NCI-H2196 treated with DMSO at 0.1 percent for 48 hours (cell line): ENCODE measurements around the gene APRT.

Experiments used
- DNase-seq: peaks from one replicate; lab custom pipeline; 2025; ENCODE audit not compliant: unreplicated experiment; lab: John Stamatoyannopoulos, UW

The APRT gene

DNA sequence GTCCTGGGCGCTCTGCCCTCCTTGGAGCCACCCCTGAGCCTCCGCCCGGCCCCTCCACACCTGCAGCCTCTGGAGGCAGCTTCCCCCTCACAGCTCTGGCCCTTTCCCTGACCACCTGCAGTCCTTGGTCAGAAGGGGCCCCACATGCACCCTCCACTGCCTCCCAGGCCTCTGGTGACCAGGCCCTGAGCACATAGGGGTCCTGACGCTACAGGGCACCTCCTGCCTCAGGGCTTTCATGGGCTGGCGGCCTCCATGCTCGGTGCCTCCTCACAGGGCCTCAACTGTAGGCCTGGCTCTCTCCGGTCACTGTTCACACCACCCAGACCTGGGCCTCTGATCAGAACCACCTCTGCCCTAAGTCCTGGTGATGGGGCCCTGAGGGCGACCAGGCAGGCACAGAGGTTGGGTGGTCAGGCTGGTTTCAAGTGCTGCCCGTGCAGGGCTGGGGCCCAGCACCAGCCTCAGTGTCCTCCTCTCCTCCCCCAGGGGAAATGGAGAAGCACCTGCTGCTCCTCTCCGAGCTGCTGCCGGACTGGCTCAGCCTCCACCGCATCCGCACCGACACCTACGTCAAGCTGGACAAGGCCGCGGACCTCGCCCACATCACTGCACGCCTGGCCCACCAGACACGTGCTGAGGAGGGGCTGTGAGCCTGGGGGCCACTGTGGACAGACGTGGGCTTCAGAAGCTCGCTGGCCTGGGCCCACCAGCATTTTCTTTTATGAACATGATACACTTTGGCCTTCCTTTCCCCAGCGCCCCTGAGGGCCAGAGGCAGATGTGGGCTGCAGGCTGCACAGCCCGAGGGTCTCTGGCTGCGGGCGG lies 3.9 kb downstream of the APRT start:
- DNase-seq = no peak

GRCh38 chr16:88807142-88807625 lies 4.5 kb downstream of the APRT start:
- no peak for DNase-seq

DNA sequence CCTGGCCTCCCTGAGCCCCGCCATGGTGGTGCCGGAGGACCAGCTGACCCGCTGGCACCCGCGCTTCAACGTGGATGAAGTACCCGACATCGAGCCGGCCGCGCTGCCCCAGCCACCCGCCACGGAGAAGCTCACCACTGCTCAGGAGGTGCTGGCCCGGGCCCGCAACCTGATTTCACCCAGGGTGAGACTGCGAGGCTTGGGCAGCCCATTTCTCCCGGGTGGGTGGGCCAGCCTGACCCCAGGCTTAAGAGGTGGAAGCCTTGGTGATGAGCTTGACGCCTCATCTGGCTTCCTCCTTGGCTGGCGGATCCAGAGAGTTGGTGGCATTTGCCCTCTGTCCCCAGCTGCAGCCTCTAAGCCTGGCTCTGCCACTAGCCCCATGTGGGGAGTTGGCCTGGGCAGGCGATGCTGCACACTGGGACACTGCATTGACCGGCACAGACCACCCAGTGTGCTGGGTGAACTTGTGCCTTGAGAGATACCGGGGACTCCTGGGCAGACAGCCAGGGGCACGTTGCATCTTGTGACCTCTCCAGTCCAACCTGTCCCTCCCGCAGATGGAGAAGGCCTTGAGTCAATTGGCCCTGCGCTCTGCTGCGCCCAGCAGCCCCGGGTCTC lies 5.1 kb downstream of the APRT start:
- DNase-seq = no peak

DNA sequence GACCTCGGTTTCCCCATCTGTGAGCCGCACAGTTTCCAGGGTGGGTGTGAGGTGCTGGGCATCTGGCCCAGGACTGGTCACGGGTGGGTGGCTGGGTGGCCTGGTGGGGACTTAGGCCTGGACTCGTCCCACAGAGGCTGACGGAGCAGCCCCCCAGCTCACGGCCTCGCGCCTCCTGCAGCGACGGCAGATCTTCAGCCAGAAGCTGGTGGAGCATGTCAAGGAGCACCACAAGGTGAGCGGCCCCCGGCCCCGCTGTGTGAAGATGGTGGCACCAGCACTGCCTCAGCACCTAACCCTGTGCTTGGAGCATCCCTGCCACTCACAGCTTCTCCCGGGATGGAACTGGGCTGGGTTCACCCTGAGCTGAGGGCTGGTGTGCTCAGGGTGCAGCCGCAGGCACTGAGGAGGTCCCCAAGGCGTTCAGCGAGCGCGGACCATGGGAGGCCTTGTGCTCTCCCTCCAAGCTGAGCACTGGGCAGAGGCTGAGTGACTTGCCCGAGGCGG lies 5.8 kb downstream of the APRT start:
- no peak for DNase-seq

GRCh38 chr16:88805340-88805715 lies 6.4 kb downstream of the APRT start:
- DNase-seq = no peak

- DNase-seq = peak; percentile 13
Measured at GRCh38 chr16:88804552-88805339, 7.0 kb downstream of the APRT start.

- no peak for DNase-seq
Measured at GRCh38 chr16:88804173-88804551, 7.6 kb downstream of the APRT start.

GRCh38 chr16:88803264-88803987 lies 8.3 kb downstream of the APRT start, which contains the start of gene CDT1:
Gene CDT1 (plus strand): TSS chr16:88803789. CDS start chr16:88803832, 43 bp downstream.
- DNase-seq = peak; percentile 39

DNA sequence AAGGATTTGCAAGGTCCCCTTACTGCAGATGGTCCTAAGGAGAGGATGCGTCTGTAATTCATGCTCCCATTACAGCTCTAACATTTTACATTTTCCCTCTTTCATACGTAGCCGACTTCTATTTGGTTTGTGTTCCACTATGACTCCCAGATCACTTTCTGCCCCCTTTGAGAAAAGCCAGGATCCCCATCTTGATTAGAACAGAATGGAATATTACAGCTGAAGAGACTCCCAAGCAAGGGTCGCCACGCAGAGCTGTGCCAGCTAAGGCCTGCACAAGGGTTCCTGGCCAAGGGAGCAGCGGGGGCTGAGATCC lies 11.5 kb downstream of the APRT start:
- DNase-seq = no peak

- DNase-seq = no peak
Measured at GRCh38 chr16:88799569-88800276, 12.0 kb downstream of the APRT start.

DNA sequence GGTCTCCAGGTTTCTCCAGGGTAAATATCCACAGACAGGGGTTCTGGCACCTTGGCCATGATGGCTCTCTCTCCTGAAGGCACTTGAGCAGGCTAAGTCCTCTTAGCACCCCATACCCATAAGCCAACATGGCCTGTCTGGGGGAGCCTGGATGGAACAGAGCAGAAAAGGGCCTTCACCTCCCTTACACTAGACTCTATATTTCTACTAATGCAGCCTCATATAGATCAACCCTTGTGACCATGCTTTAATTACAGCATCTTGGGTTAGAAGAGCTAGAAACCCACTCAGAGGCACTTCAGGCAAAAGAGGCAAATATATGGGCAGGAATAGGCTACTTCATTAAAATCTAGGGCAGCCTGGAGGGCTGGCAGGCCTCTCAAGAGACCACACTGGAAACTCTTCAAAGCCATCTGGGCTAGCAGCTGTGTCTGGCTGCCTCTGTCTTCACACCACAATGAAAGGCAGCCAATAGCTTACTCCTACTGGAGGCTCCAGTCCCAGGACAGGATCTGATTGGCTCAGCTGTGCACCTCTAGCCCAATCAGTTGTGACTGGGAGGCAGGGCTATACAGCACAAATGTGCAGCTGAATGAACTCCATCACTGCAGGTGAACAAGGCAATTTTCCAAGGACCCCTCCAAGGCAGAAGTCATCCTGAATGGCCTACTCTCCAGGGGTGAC lies 12.8 kb downstream of the APRT start:
- DNase-seq = no peak

- DNase-seq = no peak
Measured at GRCh38 chr16:88798073-88798472, 13.7 kb downstream of the APRT start.

GRCh38 chr16:88796278-88796677 lies 15.4 kb downstream of the APRT start:
- no peak for DNase-seq

DNA sequence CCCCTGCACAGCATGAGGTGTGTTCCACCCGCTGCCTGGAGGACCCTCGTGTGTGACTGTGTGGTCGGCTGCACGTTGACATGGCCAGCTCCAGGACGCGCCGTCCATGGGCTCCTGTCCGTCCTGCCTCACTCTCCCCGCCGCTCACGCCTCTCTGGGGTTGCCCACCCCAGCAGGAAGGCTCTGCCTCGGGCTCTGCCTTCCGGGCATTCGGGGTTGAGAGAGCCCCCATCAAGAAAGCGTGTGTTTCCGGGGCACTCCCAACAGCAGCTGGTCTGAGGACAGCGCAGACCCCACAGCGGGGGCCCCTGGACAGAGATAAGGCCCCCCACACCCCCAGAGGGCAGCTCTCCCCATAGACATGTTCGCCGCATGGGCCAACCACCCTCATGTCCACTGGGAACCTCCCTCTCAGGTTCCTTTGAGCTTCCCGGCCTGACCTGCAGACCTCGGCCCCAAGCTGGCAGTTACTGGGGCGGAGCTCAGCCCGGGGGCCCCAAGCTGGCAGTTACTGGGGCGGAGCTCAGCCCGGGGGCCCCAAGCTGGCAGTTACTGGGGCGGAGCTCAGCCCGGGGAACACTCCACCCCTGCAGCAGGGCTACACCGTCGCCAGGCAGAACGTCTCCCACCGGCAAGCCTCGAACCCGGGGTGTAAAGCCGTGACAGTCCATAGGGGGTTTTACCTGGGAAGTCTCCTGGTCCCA lies 18.3 kb downstream of the APRT start:
- DNase-seq = no peak

DNA sequence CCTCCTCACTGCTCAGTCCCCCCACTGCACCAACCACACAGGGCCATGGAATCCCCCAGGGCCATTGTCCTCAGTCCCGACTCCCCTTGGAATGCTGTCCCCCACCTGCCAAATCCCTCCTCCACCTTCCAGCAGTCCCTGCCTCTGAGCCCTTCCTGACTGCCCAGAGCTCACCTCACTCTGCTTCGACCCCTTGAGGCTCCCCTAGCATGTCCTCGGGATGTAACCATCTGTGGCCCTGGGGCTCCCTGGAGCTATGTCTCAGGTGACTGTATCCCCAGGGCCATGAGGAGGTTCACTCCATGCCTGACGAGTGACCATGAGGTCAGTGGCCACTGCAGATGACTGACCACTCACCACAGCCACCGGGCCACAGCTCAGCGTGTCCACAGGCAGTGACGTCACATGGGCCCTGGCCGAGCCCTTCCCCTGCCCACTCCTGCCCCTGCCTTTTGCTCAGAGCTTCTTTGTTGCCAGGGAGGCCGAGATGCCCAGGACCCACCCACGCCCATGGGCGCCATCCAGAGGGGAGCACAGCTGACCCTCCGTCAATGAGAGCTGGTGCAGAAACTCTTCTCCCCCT lies 19.0 kb downstream of the APRT start:
- no peak for DNase-seq

- DNase-seq = no peak
Measured at GRCh38 chr16:88792078-88792550, 19.6 kb downstream of the APRT start.

GRCh38 chr16:88790312-88791211 lies 21.2 kb downstream of the APRT start:
- DNase-seq = no peak

DNA sequence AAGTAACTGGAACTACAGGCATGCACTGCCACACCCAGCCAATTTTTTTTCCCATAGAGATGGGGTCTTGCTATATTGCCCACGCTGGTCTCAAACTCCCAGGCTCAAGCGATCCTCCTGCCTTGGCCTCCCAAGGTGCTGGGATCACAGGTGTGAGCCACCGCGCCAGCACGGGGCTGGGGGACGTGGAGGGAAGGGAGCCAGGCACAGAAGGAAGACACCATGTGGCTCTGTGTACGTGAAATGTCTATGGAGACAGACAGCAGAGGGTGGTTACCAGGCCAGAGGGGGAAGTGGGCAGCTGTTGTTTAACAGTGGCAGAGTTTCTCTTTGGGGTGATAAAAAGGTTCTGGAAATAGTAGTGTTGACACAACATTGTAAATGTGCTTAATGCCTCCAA lies 22.1 kb downstream of the APRT start:
- DNase-seq = no peak
